SK-N-SH (cell line): Measurements from ENCODE around the gene SGTB.

ENCODE experiments used
- CTCF ChIP-seq: fragments of 200-600 bp; sonication (generic); IDR thresholded peaks from 2 replicates; pipeline ENCODE4 v1.6.1; 2017; ENCODE audit warnings: antibody characterized with exemption, mild to moderate bottlenecking, moderate library complexity
- EP300 ChIP-seq, 2 experiments: IDR thresholded peaks; 2 replicates each; pipeline versions ENCODE4 v1.4.0 to v1.6.1; 2012; ENCODE audit warnings: borderline replicate concordance in 1 of 2, low read depth in 1 of 2, low read length in 1 of 2
- EZH2phosphoT487 ChIP-seq: fragments of 200-600 bp; sonication (generic); IDR thresholded peaks from 2 replicates; pipeline ENCODE4 v1.6.1; 2017; ENCODE audit warnings: low read depth, mixed run types, mild to moderate bottlenecking, antibody characterized with exemption, moderate library complexity, borderline replicate concordance
- GABPA ChIP-seq: IDR thresholded peaks from 2 replicates; pipeline ENCODE4 v1.4.0; 2012; ENCODE audit warnings: low read depth, mild to moderate bottlenecking
- MXI1 ChIP-seq: IDR thresholded peaks from 2 replicates; pipeline ENCODE4 v1.6.1; 2012; ENCODE audit warnings: mild to moderate bottlenecking, low read depth, low read length, improper control_type of control experiment
- RAD21 ChIP-seq: IDR thresholded peaks from 2 replicates; pipeline ENCODE4 v1.6.1; 2012; ENCODE audit warnings: mild to moderate bottlenecking, low read length
- RCOR1 ChIP-seq: fragments of 150-350 bp; IDR thresholded peaks from 2 replicates; pipeline ENCODE4 v1.6.1; 2017; ENCODE audit warnings: antibody characterized with exemption, low read length
- REST ChIP-seq: IDR thresholded peaks from 2 replicates; pipeline ENCODE4 v1.6.1; 2012; ENCODE audit warnings: mild to moderate bottlenecking, low read depth, low read length, moderate library complexity

GRCh38 chr5:65767565-65767964 is 45.7 kb upstream of the SGTB start:
- TF ChIP-seq CTCF (no peak), REST (no peak), GABPA (no peak), RCOR1 (no peak), MXI1 (no peak), RAD21 (no peak), EZH2phosphoT487 (no peak), EP300 (IDR thresholded peaks at IDR 0.05; ENCODE audit: borderline replicate concordance in 1 of 2, low read depth in 1 of 2, low read length in 1 of 2) (no peak)
